Bone marrow (tissue), 2 donors: ENCODE data around the gene FOXA2.
"Not testable (repeated sequence)": the region's sequence is repeated elsewhere in the genome, so short reads cannot be mapped to it uniquely, and the experiment has no call there.

Experiments used
- DNase-seq, 2 donors: peaks; one replicate each; lab custom pipeline; 2025; lab: John Stamatoyannopoulos, UW

FOXA2 gene

DNA sequence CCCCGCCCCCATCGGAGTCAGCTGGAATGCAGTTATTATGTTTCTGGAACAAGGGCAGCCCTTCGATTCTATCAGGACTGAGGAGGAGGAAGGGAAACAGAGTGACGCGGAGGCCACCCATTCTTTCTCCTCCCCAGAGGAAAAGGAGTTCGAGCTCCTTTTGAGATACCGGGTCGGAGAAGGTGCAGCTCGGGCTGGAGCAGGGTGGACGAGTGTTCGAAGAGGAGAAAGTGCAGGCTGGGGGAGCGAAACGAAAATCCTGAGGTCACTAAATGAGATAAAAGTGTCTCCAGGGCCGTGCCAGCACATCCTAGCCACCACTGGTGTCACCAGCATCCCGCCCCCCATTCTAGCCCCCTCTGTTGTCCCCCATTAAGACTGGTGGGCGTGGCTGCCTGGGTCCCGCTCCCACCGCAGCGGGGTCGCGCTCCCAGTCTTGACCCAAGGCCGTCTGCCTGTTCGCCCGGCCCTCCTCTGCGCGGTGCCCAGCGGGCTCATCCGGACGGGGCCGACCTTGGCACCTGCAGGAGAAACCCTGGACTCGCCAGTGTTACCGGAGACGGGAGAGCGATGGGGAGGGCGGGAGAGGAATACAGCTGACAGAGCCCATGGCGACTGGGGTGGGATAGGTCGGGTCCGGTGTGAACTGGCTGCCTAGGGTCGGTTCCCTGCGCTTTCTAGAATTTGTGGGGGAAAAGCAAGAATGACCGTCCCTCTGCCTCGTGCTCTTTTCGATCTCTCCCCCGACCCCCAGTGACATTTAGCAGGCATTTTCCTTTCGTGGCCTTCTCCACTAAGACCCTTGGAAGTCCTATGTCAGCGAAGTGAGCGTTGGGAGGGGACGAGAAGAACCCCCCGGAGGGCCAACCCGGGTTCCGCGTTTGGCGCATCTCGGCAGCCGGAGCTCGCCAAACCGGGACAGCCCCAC is 16.2 kb downstream of the FOXA2 start:
- DNase-seq = no peak

DNA sequence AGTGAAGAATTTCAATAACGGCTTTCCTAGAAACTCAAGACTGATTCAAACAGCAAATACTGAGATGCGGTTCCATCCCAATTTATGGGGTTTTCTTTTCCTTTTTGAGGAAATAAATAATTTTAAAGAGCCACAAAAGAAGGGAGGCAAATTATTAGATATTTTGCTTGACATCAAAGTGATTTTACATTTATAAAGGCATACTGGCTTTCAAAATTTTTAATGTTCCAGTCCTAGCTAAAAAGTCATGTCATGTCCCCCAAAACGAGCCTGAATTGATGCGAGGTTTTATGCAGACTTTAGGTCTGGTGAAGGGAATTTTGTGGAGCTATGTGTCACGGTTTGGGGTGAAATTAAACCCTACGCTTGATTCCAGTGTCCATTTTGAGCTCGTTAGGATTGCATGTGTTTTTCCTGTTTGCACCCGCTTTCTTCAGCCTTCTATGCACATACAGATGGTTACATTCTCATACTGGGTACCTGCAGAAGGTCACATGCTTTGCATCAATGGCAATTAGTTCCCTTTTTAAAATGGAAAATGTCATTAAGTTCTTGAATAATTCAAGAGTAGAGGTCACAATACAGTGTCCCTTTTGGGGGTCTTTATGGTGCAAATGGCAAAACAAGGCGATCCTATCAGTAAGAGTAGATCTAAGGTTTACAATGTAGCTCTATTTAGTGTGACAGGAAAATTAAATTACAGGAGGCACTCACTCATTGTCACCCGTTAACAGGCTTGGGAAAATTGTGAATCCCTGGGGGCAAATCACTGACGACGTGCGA is 17.3 kb downstream of the FOXA2 start:
- DNase-seq = no peak

DNA sequence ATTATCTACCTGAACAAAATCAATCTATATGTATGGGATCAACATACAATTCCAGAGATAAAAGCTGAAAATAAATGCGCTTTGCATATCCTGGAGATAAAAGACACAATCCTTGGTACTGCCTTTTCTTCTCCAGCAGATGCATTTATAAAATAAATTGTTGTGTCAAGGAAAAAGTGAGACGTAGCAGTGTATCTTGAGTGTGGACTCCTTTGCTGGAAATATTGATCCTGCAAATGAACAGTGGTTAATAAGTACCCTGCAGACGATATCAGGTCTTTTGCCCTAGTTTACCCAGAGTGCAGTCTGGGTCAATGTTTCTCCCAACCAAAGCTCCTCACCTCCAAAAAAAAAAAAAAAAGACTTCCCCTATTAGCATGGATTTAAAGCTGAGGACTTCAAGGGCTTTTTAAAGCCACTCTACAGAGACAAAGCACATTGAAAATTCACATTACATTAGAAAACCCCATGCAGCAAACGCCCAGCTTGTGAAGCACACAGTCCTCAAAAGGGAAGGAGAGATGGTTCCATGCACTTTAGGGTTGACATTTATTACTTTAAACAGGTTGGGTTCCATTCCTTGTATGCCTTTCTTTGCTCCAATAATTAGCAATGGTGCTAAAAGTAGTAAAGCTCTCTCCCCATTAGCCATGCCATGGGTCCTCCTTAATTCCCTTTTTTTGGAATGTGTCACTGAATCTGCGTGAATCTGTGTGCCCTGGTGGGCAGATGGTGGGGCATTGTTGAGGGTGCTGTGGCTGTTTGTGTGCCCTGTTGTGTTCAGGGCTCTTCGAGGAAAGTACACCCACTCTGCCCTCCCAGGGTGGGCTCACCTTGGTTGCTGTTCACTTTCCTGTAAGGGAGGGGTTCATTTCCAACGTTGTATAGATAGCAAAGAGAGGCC is 21.1 kb downstream of the FOXA2 start:
- DNase-seq = no peak

DNA sequence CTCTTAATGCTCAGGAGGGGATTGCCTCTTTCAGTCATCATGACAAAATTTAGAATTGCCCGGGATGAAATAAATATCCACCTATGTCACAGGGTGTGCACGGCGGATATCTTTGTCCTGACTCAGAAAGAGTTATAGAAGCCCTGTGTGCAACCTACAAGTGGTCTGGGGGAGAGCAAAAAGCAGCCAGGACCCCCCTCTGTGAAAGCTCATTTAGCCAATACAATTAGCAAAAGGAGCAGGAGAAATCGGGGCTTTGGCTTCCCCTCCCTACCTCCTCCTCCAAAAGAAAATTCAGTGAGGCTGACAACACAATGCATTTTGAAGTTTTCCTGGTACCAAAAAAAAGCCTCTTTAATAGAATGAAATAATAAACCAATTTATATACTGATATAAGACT is 21.8 kb downstream of the FOXA2 start:
- no peak for DNase-seq

DNA sequence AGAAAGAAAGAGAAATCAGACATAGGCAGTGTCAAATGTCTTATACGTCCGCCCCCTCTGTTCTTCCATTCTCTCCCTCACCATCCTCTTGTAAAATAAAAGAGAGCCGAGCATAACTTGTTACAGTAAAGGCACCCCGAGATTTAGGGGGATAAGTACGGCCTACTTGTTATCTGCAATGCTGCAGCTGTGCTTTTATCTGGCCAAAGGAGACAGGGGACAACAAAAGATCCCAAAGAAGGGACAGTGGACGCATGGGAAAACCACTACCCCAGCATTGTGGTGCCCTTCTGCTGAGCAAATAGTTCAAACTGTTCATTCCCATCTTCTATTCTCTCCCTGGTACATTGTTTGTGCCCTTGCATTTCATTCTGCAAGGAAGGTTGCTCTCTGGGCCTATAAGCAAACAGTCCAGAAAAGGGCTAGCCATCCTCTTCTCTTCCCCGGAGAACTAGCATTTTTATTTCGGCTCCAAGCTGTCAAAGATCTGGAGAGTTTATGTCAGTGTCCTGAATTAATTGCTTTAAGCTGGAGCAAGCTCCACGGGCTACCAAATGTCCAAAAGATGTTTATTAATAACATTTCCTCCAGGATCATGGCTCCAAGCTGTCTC is 22.3 kb downstream of the FOXA2 start:
- no peak for DNase-seq

DNA sequence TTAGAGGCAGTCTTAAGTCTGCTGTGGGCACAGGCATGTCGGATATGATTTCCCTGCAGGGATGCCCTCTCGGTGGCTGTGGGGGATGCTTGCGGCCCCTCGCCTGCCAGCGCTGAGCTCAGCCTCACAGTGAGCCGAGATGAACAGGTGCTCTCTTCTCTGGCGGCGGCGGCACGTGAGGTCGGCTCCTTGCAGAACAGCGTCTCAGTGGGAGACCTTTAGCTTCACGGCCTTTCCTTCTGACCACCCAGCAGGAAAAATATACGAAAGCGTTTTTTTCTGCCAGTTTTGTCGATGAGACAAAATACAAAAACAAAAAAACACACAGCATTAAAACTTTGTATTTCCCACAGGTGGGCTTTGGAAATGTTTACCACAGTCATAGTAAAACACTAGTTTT is 23.6 kb downstream of the FOXA2 start:
- DNase-seq = no peak

DNA sequence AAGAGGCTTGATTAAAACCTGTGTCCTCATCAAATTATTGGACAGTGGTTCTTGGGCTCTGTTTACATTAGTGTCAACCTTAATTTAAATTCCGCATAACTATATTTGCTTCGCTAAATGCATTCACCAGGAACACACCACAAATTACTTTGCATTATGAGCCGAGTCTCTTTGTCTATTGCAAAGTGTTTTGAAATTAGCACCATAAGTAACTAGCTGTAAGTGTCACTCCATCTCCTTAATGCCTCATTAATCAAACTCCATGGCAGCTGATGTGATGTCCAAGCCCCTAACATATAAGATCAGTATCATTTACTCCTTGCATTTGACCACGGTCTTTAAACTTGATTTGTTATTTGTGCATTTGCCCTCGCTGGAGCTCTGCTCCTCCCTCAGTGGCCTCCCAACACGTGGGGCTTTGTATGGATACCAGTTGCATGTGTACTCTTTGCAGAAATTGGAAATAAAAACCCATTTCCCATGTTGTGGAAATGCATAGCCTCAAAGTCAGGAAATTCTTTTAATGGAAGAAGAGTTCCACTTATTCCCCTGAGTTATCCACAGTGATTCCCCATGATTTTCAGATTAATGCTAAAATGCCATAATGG is 24.6 kb downstream of the FOXA2 start:
- no peak for DNase-seq

DNA sequence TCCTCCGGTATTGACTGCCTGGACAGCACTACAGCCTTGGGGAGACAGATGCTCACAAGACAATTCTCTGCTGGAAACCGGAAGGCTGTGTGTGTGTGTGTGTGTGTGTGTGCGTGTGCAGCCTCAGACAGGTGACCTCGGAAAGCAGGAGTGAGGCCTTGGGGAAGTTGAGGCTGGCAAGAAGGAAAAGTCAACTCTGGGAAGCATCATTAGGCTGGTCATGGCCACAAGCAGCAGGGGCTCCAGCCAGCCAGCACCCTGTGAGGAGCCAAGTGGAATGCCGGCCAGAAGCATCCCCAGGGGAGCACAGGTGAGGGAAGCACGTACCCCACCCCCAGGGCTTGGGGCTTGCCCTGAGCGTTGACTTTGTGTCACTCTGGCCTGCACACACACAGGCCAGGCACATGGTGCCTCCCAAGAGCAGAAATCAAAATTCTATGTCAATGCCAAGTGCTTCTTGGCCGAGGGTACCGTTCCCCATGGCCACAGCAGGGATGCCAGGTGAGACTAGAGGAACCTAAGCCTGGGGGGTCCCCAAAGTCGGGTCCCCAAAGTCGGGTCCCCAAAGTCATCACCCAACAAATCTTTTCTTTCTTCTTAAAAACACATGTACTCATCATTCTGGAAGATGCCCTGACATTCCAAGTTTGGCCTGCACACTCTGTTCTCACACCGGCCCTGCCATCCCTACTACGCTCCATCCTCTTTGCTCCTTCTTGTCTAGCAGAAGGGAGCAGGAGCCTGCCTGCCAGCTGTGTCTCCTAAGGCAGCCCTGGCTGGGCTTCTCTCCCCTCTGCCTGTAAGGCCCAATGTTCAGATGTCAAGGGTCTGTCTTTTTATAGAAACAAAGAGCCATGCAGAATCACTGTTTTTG is 26.7 kb downstream of the FOXA2 start:
- no peak for DNase-seq

DNA sequence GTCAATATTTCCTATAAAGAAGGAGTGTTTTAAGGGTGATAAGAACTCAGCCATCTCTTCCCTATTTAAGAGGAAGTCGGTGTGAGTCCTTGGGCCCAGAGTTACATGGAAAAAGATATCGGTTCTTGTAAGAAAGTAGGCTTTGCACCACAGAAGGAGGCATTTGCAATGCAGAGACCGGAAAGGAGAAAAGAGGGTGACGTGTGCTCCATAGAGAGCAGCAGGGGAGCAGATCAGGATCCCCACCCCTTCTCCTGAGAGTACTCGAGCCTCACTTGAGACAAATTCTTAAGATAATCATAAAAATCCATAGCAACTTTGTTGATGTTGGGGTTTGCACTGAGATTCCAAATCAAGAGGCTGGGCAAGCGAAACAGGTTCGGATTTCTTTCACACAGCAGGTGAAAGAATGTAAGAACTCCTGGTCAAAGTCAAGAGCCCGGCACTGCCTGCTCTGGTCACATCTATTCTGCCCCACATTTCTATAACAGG is 27.8 kb downstream of the FOXA2 start:
- DNase-seq = no peak

DNA sequence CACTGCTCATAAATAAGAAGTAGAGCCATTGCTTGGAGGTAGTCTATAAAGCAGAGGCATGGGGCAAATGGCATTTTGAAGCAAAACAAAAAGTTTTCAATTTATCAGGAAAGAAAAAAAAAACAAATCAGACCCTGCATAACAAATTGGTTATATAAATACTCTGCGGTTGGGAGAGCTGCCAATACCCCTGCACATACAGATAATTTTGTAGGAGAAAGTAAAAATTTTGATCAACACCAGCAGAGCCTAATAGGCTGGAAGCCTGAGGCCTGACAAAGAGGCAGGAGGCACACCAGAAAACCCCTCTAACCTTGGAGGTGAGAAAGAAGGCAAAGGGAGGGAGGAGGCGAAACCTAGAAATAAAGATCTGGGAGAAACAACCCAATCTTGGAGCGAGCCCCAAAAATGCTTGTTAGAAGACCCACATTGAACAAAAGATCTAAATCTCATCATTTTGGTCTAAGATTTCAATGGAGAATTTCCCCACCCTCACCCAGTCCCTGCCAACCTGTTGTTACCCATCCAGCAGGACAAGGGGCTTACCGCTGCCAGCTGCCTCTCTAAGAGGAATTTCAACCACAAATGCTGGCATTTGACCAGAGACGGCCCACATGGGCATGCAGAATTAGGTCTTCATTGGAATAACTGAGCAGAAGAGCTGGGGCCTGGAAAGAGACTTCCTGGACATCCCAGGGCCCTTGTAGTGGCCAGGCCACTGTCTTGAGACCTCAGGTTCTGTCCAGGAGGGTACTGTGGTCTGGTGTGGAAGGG is 28.4 kb downstream of the FOXA2 start:
- no peak for DNase-seq

DNA sequence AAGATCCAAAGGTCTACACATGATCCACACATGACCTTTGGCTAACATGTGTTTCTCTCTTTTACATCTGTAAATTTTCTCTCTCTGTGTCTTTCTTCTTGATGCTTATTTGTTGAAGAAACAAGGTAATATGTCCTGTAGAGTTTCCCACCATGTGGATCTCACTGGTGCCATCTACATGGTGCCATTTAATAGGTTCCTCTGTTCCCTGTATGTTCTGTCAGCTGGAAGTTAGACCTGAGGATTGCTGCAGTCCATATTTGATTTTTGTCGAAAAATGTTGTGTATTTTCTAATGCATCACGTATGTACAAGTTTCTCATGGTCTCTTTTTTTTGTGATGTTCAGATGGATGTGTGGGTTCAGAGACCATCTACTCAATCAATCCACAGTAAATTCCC is 30.0 kb downstream of the FOXA2 start:
- DNase-seq = no peak

DNA sequence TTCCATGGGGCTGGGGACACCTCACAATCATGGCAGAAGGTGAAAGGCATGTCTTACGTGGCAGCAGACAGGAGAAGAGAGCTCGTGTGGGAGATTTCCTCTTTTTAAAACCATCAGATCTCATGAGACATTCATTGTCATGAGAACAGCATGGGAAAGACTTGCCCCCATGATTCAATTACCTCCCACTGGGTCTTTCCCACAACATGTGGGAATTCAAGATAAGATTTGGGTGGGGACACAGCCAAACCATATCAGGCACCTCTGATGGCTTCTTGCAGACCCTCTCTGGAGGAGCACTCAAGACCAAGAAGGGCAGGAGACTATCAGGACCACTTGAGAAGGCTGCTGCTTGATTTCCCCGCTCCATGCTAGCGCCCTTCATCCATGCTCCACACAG is 33.9 kb downstream of the FOXA2 start:
- DNase-seq = not testable (repeated sequence)

DNA sequence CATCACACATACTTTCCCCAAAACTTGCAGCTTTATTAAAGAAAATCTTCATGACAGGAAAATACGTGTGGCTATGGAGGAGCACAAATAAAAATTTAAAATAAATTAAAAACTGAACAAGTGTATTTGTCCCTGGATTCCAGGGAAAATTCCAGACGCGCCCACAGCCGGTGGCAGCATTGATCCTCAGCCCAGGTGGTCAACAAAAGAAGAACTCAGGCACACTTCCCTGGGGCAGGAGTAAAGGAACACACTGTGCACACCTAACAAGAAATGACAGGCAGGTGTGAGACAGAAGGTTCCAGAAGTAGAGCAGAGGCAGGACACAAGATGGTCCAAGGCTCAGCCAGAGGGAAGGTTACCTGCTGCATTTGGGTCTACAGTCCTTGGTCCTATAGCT is 36.3 kb downstream of the FOXA2 start:
- no peak for DNase-seq

DNA sequence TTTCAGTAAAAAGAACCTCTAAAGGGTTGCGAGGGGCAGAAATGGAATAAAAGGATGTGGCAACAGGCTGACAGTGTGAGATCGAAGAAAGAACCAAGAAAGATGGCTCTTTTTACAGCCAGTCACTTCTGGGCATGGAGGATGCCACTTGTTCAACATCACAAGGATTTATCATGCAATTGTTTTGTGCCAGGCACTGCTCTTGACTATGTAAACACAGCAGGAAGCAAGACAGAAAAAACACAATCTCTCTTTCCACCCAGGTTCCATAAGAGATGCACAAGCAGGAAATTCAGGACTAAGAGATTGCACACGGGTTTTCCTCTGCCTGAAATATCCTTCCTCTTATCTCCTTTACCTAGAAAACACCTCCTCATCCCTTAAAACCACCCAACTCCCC is 38.0 kb downstream of the FOXA2 start:
- no peak for DNase-seq

DNA sequence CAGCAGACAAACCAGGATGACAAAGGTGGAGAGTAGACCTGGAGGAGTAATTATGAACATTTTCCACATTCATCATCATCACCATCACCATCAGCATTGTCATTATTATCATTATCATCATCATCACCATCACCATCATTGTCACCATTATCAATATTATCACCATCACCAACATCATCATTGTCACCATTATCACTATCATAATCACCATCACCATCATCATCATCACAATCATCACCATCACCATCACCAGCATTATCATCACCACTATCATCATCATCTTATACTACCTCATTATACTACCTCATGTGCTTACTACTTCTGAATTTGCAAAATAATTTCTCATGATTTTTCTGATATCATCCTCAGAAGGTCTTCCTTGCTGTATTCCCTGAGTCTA is 39.3 kb downstream of the FOXA2 start:
- no peak for DNase-seq

DNA sequence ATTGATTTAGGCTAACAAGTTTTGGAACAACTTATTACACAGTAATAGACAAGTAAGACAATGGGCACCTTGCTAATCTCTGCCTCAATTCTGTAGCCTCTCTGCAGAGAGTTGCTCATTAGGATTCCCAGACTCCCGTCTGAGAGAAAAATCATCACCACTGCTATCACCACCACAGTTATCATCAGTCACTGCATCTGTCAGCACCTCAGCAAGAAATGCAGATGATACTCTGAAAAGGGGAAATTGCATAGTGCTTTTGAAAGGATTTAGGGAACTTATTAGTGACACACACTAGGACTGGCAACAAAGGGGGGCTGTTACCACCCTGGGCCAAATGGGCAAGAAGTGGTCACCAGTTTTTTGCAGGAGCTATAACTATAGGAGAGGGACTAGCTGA is 39.9 kb downstream of the FOXA2 start:
- DNase-seq = no peak

DNA sequence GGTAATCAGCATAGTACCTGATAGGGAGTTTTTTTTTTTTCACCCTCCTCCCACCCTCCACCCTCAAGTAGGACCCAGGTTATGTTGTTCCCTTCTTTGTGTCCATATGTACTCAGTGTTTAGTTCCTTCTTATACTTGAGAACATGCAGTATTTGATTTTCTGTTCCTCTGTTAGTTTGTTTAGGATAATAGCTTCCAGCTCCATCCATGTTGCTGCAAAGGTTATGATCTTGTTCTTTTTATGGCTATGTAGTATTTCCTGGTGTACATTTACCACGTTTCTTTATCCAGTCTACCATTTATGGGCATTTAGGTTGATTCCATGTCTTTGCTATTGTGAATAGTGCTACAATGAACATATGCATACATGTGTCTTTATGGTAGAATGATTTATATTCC is 41.9 kb downstream of the FOXA2 start:
- no peak for DNase-seq

DNA sequence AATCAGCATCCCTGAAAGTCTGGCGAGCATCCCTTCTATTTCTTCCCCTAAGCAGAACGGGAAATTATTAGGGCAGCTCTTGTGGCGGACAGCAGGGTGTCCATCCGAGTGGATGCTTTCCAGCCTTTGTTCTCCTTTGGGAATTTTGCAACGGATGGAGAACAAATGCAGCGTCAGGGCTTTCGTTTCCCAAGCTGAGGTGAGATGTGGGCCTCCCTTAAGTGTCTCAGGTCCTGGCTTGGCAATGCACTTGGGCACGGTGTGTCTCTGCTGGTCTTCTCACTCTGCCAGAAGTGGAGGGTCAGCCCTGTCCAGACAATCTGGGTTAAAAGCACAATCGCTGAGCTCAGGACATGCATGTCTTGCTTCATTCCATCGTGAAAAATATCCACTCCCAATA is 43.5 kb downstream of the FOXA2 start:
- no peak for DNase-seq

DNA sequence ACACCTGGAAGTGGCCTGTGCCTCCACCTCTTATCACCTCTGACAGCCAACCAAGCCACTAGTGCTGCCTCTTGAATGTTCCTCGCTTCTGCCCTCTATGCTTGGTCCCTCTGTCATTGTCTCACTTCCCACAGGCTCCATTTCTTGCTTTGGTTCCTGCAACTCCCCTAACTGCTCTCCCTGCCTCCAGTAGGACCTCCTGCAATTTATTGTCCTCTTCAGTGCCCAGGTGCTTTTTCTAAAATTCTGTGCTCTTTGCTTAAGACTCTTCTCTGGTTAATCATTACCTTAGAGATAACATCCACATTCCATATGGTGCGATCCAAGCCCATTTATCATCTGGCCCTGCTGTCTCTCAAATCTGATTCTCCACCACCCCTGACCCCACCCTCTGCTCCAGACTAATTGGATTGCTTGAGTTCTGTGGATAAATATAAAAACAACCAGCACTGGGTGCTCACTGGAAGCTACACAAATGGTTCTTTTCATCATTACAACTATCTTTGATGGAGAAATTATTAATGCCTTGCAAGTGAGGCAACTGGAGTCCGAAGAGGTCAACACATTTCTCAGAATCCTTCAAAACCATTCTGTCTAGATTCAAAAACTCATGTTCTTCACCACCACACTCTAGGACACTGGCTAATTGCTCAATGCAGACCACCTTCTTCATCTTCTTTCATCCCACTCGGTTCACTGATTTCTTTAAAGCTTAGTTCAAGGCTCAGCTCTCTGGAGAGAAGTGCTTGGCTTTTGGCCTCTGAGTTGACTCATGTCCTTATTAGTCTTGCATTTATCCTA is 47.2 kb downstream of the FOXA2 start:
- no peak for DNase-seq
